GM21825 (cell line): ENCODE results near the gene ATP8A1.
"Not testable (repeated sequence)": the region's sequence is repeated elsewhere in the genome, so short reads cannot be mapped to it uniquely, and the experiment has no call there.

Experiments
- ATAC-seq: cut with Tn5 transposase; IDR thresholded peaks from one replicate; pipeline ENCODE4 v1.9.1; 2021; ENCODE audit warnings: mild to moderate bottlenecking, moderate library complexity; ENCODE audit not compliant: unreplicated experiment

The ATP8A1 gene

GRCh38 chr4:42390622-42391354 lies 266.1 kb downstream of the ATP8A1 start:
- no peak for ATAC-seq

GRCh38 chr4:42385516-42385915 lies 271.4 kb downstream of the ATP8A1 start:
- ATAC-seq: no peak

GRCh38 chr4:42381666-42382065 lies 275.2 kb downstream of the ATP8A1 start:
- ATAC-seq: no peak

GRCh38 chr4:42377497-42377896 lies 279.4 kb downstream of the ATP8A1 start:
- ATAC-seq: no peak

- not testable (repeated sequence) for ATAC-seq
Observed at GRCh38 chr4:42372303-42372702, 284.6 kb downstream of the ATP8A1 start.

GRCh38 chr4:42371305-42372252 lies 285.3 kb downstream of the ATP8A1 start:
- no peak for ATAC-seq

GRCh38 chr4:42369489-42369888 lies 287.4 kb downstream of the ATP8A1 start:
- ATAC-seq: no peak

- ATAC-seq: no peak
Observed at GRCh38 chr4:42366959-42367358, 289.9 kb downstream of the ATP8A1 start.

- no peak for ATAC-seq
Observed at GRCh38 chr4:42364266-42365053, 292.4 kb downstream of the ATP8A1 start.

- no peak for ATAC-seq
Observed at GRCh38 chr4:42363614-42364013, 293.3 kb downstream of the ATP8A1 start.

- ATAC-seq: no peak
Observed at GRCh38 chr4:42362591-42362990, 294.3 kb downstream of the ATP8A1 start.

GRCh38 chr4:42361456-42361855 lies 295.4 kb downstream of the ATP8A1 start:
- ATAC-seq: no peak

GRCh38 chr4:42360256-42360669 lies 296.6 kb downstream of the ATP8A1 start:
- ATAC-seq: no peak

GRCh38 chr4:42359711-42360110 lies 297.2 kb downstream of the ATP8A1 start:
- ATAC-seq: no peak
